H9 (cell line): ENCODE measurements around the gene SPDYE6. TPM values are rescaled to one million over a fixed set of nuclear protein-coding genes. Genes with fewer than 3 reads are reported as not detected.

Experiments used
- DNase-seq: peaks from one replicate; pipeline ENCODE4 v3.0.0-alpha.2; 2017
- H2AFZ ChIP-seq: one replicate; pipeline ENCODE4 v1.6.1; 2013; ENCODE audit warnings: mild to moderate bottlenecking, low read length, control low read depth, moderate library complexity
- H2AK5ac ChIP-seq: 2 replicates; pipeline ENCODE4 v1.6.1; 2013; ENCODE audit warnings: low read length, control low read depth, mixed read lengths; ENCODE audit not compliant: insufficient read length
- H2BK120ac ChIP-seq: one replicate; pipeline ENCODE4 v1.6.1; 2013; ENCODE audit warnings: low read depth, mild to moderate bottlenecking, low read length, control low read depth, inconsistent platforms; ENCODE audit not compliant: poor library complexity, severe bottlenecking
- H2BK12ac ChIP-seq: 2 replicates; pipeline ENCODE4 v1.6.1; 2013; ENCODE audit warnings: low read length, control low read depth, mixed read lengths, low read depth; ENCODE audit not compliant: insufficient read length
- H2BK15ac ChIP-seq: 2 replicates; pipeline ENCODE4 v1.6.1; 2013; ENCODE audit warnings: low read depth, low read length, control low read depth
- H2BK20ac ChIP-seq: one replicate; pipeline ENCODE4 v1.6.1; 2013; ENCODE audit warnings: low read depth, mild to moderate bottlenecking, low read length, control low read depth, inconsistent platforms; ENCODE audit not compliant: poor library complexity, severe bottlenecking
- H2BK5ac ChIP-seq: 2 replicates; pipeline ENCODE4 v1.6.1; 2013; ENCODE audit warnings: low read length, control low read depth, mixed read lengths; ENCODE audit not compliant: insufficient read length
- H3K14ac ChIP-seq: 2 replicates; pipeline ENCODE4 v1.6.1; 2013; ENCODE audit warnings: low read length, control low read depth; ENCODE audit not compliant: insufficient read depth
- H3K18ac ChIP-seq: 2 replicates; pipeline ENCODE4 v1.6.1; 2013; ENCODE audit warnings: low read depth, mild to moderate bottlenecking, mixed read lengths, low read length, control low read depth; ENCODE audit not compliant: insufficient read length
- H3K23ac ChIP-seq: 2 replicates; pipeline ENCODE4 v1.6.1; 2013; ENCODE audit warnings: low read length, control low read depth, mixed read lengths, low read depth; ENCODE audit not compliant: insufficient read length
- H3K23me2 ChIP-seq: 2 replicates; pipeline ENCODE4 v1.6.1; 2013; ENCODE audit warnings: low read depth, mild to moderate bottlenecking, mixed read lengths, low read length, control low read depth; ENCODE audit not compliant: insufficient read length, poor library complexity, severe bottlenecking
- H3K27ac ChIP-seq: 2 replicates; pipeline ENCODE4 v1.5.1; 2013; ENCODE audit warnings: low read length, control low read depth, mixed read lengths, low read depth; ENCODE audit not compliant: insufficient read length
- H3K27me3 ChIP-seq: 2 replicates; pipeline ENCODE4 v1.6.1; 2013; ENCODE audit warnings: low read length, control low read depth, inconsistent platforms; ENCODE audit not compliant: insufficient read depth
- H3K4ac ChIP-seq: 2 replicates; pipeline ENCODE4 v1.6.1; 2013; ENCODE audit warnings: low read depth, mild to moderate bottlenecking, control low read depth, inconsistent platforms, low read length, moderate library complexity
- H3K4me1 ChIP-seq: 2 replicates; pipeline ENCODE4 v1.6.1; 2013; ENCODE audit warnings: low read length, control low read depth, inconsistent platforms; ENCODE audit not compliant: insufficient read depth
- H3K4me2 ChIP-seq: 2 replicates; pipeline ENCODE4 v1.6.1; 2013; ENCODE audit warnings: low read length, control low read depth, mixed read lengths; ENCODE audit not compliant: insufficient read length, insufficient read depth
- H3K56ac ChIP-seq: 2 replicates; pipeline ENCODE4 v1.6.1; 2013; ENCODE audit warnings: low read depth, mild to moderate bottlenecking, mixed read lengths, low read length, control low read depth; ENCODE audit not compliant: insufficient read length
- H3K79me1 ChIP-seq: 2 replicates; pipeline ENCODE4 v1.6.1; 2013; ENCODE audit warnings: low read depth, mild to moderate bottlenecking, moderate library complexity, low read length, control low read depth, inconsistent platforms; ENCODE audit not compliant: insufficient read depth, poor library complexity, severe bottlenecking
- H3K79me2 ChIP-seq: 2 replicates; pipeline ENCODE4 v1.6.1; 2013; ENCODE audit warnings: low read length, control low read depth, inconsistent platforms; ENCODE audit not compliant: insufficient read depth
- H3K9ac ChIP-seq: 2 replicates; pipeline ENCODE4 v1.6.1; 2013; ENCODE audit warnings: low read length, control low read depth, mixed read lengths; ENCODE audit not compliant: insufficient read length; ENCODE audit errors: extremely low read depth
- H3K9me3 ChIP-seq: one replicate; pipeline ENCODE4 v1.6.1; 2013; ENCODE audit warnings: low read depth, low read length, inconsistent platforms; ENCODE audit not compliant: control insufficient read depth
- H3T11ph ChIP-seq: one replicate; pipeline ENCODE4 v1.6.1; 2013; ENCODE audit warnings: mild to moderate bottlenecking, low read length, control low read depth, inconsistent platforms
- H4K20me1 ChIP-seq: one replicate; pipeline ENCODE4 v1.6.1; 2013; ENCODE audit not compliant: control insufficient read depth, insufficient read length, insufficient read depth
- H4K5ac ChIP-seq: 2 replicates; pipeline ENCODE4 v1.6.1; 2013; ENCODE audit warnings: low read depth, mild to moderate bottlenecking, mixed read lengths, low read length, control low read depth; ENCODE audit not compliant: insufficient read length
- H4K8ac ChIP-seq: replicated peaks from 2 replicates; pipeline ENCODE4 v1.6.1; 2013; ENCODE audit warnings: low read length, control low read depth, mixed read lengths, low read depth; ENCODE audit not compliant: insufficient read length
- H4K91ac ChIP-seq: 2 replicates; pipeline ENCODE4 v1.6.1; 2013; ENCODE audit warnings: low read depth, mild to moderate bottlenecking, moderate library complexity, mixed read lengths, low read length, control low read depth; ENCODE audit not compliant: insufficient read length
- H3K27ac Mint-ChIP-seq, 3 experiments: 2 replicates in 2 of 3; 3 replicates in 1 of 3; pipeline ENCODE4 v1.8.0; 2020 to 2021; ENCODE audit warnings: mixed read lengths in 3 of 3, mild to moderate bottlenecking in 1 of 3, moderate library complexity in 1 of 3
- H3K27me3 Mint-ChIP-seq: 2 replicates; pipeline ENCODE4 v1.8.0; 2021; ENCODE audit warnings: low read depth, mild to moderate bottlenecking, moderate library complexity, mixed read lengths
- H3K36me3 Mint-ChIP-seq, 3 experiments: 2 replicates in 2 of 3; 3 replicates in 1 of 3; pipeline ENCODE4 v1.8.0; 2020 to 2021; ENCODE audit warnings: low read depth in 3 of 3, mixed read lengths in 3 of 3; ENCODE audit not compliant: insufficient read depth in 1 of 3
- H3K4me1 Mint-ChIP-seq, 2 experiments: 2 replicates each; pipeline ENCODE4 v1.8.0; 2020; ENCODE audit warnings: mixed read lengths in 2 of 2
- H3K4me3 Mint-ChIP-seq, 2 experiments: 2 replicates in 1 of 2; 3 replicates in 1 of 2; pipeline ENCODE4 v1.8.0; 2020 to 2021; ENCODE audit warnings: mild to moderate bottlenecking in 2 of 2, mixed read lengths in 2 of 2, moderate library complexity in 1 of 2
- H3K9me3 Mint-ChIP-seq, 2 experiments: 2 replicates in 1 of 2; 3 replicates in 1 of 2; pipeline ENCODE4 v1.8.0; 2020; ENCODE audit warnings: mild to moderate bottlenecking in 2 of 2, mixed read lengths in 2 of 2, moderate library complexity in 1 of 2
- CTCF ChIP-seq: fragments of 200-600 bp; sonication (generic); conservative IDR thresholded peaks from 3 replicates; pipeline ENCODE4 v1.8.0; 2021; ENCODE audit warnings: antibody characterized with exemption, mild to moderate bottlenecking
- WGBS: extraction: QIAGEN DNeasy Blood & Tissue Kit; methylation state at CpG from one replicate; pipeline ENCODE4 v1.1.7; 2013; ENCODE audit warnings: missing lambda C conversion rate, low lambda C conversion rate, mixed read lengths; ENCODE audit not compliant: insufficient read length; ENCODE audit errors: extremely low coverage; 5-methylcytosine and 5-hydroxymethylcytosine counted together
- total RNA-seq: library from RNA; stranded (reverse); gene quantifications from 2 replicates; pipeline ENCODE4 v1.2.1, GENCODE V29; 2021

Gene SPDYE6
- total RNA-seq, 1 experiment from 2014 or later: not detected

- Histone ChIP-seq H4K8ac (no peak overlapping the region), H3K27ac (no peak overlapping the region), H3K56ac (no peak overlapping the region), H3K23ac (no peak overlapping the region), H3K9me3 (no peaks in the 10 kb centered on the region), H3K23me2 (peaks cover 9% of the 10 kb centered on the region), H2BK120ac (no peak overlapping the region), H3K9ac (no peak overlapping the region), H2AFZ (no peak overlapping the region), H3K4ac (no peak overlapping the region), H4K5ac (no peak overlapping the region), H4K20me1 (no peaks in the 10 kb centered on the region), H3K14ac (no peak overlapping the region), H3K18ac (no peak overlapping the region), H2BK15ac (no peak overlapping the region), H3K27me3 (no peaks in the 10 kb centered on the region), H3T11ph (no peak overlapping the region), H2AK5ac (no peak overlapping the region), H3K4me1 (no peaks in the 10 kb centered on the region), H2BK12ac (no peak overlapping the region), H3K79me2 (peaks cover 1% of the 10 kb centered on the region; the same call in 1 of the 2 replicates), H2BK20ac (no peak overlapping the region), H3K4me2 (no peak overlapping the region), H4K91ac (no peak overlapping the region), H3K79me1 (peaks cover 3% of the 10 kb centered on the region), H2BK5ac (no peak overlapping the region)
- H3K9me3 Mint-ChIP-seq: no peaks in the 10 kb centered on the region; a peak in 1 of 5 replicates
- TF ChIP-seq CTCF: no peak
- no CpG with 5 or more reads among the region's 9 CpGs for WGBS
- no peak for DNase-seq
- H3K4me1 Mint-ChIP-seq: peaks cover 11 to 12% of the 10 kb centered on the region in 2 experiments
- H3K4me3 Mint-ChIP-seq: no peak overlapping the region
- H3K27ac Mint-ChIP-seq: no peak overlapping the region
- H3K36me3 Mint-ChIP-seq: peaks cover 12 to 33% (median 23%) of the 10 kb centered on the region in 3 experiments; a peak in 6 of 7 replicates
- no peaks in the 10 kb centered on the region; the same call in 1 of the 2 replicates for H3K27me3 Mint-ChIP-seq
Observed at GRCh38 chr7:102393467-102393866, 37.2 kb upstream of the SPDYE6 start.
